AG09309 (cell line): ENCODE data around the gene FNDC4.

Experiments used
- DNase-seq: peaks from one replicate; pipeline ENCODE4 v3.0.0-alpha.2; 2010; ENCODE audit warnings: low read depth
- H3K4me3 ChIP-seq: 2 replicates; pipeline ENCODE4 v1.5.1; 2011; ENCODE audit warnings: mild to moderate bottlenecking, low read depth, low read length, moderate library complexity; ENCODE audit not compliant: control insufficient read depth
- CTCF ChIP-seq: IDR thresholded peaks from 2 replicates; pipeline ENCODE4 v1.5.1; 2011; ENCODE audit warnings: mild to moderate bottlenecking, low read depth, low read length, inconsistent platforms; ENCODE audit not compliant: insufficient read depth, control insufficient read depth; ENCODE audit errors: missing control alignments

FNDC4 gene

GRCh38 chr2:27442920-27443282, 52.1 kb downstream of the FNDC4 start:
- DNase-seq = no peak
- no peak for TF ChIP-seq CTCF
- H3K4me3 ChIP-seq = no peak overlapping the region

- no peak for TF ChIP-seq CTCF
- H3K4me3 ChIP-seq = no peak within 1 kb of the TSS
- no peak for DNase-seq
Measured at GRCh38 chr2:27441958-27442919, 52.8 kb downstream of the FNDC4 start, which contains the start of gene KRTCAP3. Gene KRTCAP3 (plus strand): TSS chr2:27442381. CDS start chr2:27442413, 32 bp downstream.
